ENCODE measurements around the gene PHACTR3. TPM values are rescaled to one million over a fixed set of nuclear protein-coding genes. Genes with fewer than 3 reads are reported as not detected.

PHACTR3 gene
- total and polyA plus RNA-seq, 2 donors (not counting 1 experiment from before 2014, with no cell fraction given) = not detected

DNA sequence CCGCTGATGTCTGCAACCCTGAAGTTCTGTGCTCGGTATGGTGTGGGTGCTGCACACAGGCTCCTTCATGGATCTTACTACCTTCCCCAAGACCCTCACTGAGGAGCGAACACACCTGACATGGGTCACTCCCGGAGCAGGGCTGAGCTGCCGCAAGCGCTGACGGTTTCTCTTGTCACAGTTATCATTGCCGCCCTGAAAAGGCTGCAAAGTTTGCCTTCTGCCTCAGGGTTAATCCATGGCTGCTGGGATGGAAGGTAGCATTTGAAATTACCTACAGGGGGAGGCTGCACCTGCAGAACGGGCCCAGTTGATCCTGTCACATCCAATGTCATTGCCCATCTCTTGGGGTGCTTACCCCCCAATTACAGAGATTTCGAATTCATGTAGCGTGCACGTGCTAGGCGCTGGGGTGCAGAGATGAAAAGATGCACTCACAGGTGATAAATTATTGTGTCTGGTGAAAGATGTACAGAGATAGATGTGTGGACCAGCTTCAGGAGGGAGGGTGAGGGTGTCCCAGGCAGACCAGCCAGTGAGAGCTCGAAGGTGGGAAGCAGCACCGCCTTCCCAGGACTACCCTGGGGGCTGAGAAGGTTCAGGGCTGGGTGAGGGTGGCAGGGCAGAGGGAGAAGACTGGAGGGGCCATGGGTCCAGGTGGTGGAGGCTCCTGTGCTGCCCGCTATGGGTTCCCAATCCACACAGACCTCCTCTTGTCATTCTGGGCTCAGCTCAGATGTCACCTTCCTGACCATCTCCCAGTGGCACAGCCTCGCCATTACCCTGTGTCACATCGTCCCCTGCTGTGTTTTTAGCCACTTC lies 209.0 kb downstream of the PHACTR3 start:
- Histone ChIP-seq H3K4me3 (replicated peaks in 1 of 4; ENCODE audit: control extremely low read depth in 1 of 4, insufficient read depth in 1 of 4, low read depth in 3 of 4, low read length in 4 of 4) (no peak overlapping the region), H3K9me3 (ENCODE audit: control insufficient read depth, insufficient read depth, low read depth, low read length) (no peaks in the 10 kb centered on the region), H3K36me3 (ENCODE audit: control insufficient read depth, insufficient read depth, low read length) (no peaks in the 10 kb centered on the region), H3K27me3 (ENCODE audit: control insufficient read depth, insufficient read depth, low read length) (no peaks in the 10 kb centered on the region), H3K9ac (ENCODE audit: insufficient read depth, low read length) (no peak overlapping the region), H3K4me1 (ENCODE audit: control insufficient read depth, extremely low read depth, insufficient read depth, low read length) (no peaks in the 10 kb centered on the region), H4K20me1 (ENCODE audit: control insufficient read depth, extremely low read depth, insufficient read depth, low read length) (no peaks in the 10 kb centered on the region), H2AFZ (ENCODE audit: low read length) (no peak overlapping the region), H3K4me2 (ENCODE audit: extremely low read depth, insufficient read depth, low read length) (no peak overlapping the region), H3K79me2 (ENCODE audit: control insufficient read depth, insufficient read depth, low read length) (no peaks in the 10 kb centered on the region), H3K27ac (ENCODE audit: insufficient read depth, low read length) (no peak overlapping the region)
- DNase-seq (ENCODE audit: low read depth in 2 of 2) = no peak
- no peak for TF ChIP-seq EZH2 (IDR thresholded peaks at IDR 0.05; ENCODE audit: low read length, missing control alignments)
- TF ChIP-seq, protein P1, sequence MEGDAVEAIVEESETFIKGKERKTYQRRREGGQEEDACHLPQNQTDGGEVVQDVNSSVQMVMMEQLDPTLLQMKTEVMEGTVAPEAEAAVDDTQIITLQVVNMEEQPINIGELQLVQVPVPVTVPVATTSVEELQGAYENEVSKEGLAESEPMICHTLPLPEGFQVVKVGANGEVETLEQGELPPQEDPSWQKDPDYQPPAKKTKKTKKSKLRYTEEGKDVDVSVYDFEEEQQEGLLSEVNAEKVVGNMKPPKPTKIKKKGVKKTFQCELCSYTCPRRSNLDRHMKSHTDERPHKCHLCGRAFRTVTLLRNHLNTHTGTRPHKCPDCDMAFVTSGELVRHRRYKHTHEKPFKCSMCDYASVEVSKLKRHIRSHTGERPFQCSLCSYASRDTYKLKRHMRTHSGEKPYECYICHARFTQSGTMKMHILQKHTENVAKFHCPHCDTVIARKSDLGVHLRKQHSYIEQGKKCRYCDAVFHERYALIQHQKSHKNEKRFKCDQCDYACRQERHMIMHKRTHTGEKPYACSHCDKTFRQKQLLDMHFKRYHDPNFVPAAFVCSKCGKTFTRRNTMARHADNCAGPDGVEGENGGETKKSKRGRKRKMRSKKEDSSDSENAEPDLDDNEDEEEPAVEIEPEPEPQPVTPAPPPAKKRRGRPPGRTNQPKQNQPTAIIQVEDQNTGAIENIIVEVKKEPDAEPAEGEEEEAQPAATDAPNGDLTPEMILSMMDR (conservative IDR thresholded peaks at IDR 0.05 in 1 of 2, IDR thresholded peaks at IDR 0.05 in 1 of 2; ENCODE audit: low read depth in 1 of 2, low read length in 2 of 2) = no peak

DNA sequence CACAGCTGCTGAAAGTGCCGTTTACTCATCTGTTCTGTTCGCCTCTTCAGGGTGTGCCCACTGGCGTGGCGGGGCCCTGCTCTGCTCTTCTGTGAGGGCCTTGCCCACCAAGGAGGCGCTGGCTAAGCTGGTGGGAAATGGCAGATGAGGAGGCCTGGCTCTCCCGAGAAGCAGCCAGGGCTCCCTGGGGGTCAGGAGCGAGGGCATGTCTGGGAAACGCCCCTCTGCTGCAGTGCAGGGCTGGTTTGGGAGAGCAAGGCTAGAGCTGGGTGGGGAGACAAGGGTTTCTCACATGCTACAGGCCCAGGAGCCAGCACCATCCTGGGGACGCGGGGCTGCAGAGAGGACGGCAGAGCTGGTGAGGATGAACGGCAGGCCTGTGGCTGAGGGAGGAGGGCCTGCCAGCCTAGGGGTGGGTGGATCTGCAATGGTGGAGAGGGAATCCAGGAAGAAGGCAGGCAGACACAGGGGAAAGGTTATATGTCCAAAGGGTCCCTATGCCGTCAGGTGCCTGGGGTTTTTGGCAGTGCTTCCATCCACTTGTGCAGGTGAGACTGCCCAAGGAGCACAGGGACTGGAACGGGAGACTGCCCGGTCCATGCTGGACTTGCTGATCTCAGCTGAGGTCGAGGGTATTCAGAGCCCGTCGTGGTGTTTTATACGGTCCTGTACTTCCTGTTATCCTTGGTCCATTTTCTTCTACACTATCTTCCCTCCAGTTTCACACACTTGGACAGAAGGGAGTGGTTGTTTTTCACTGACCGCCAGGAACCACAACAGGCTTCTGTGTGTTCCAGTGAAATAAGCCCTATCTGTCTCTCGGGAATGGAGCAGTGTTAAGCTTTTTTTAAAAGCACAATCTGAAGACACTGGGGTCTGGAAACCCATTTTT lies 209.9 kb downstream of the PHACTR3 start:
- no peaks in the 10 kb centered on the region for H3K4me1 ChIP-seq (ENCODE audit: control insufficient read depth, extremely low read depth, insufficient read depth, low read length)
- no peaks in the 10 kb centered on the region for H3K27me3 ChIP-seq (ENCODE audit: control insufficient read depth, insufficient read depth, low read length)
- no peaks in the 10 kb centered on the region for H3K9me3 ChIP-seq (ENCODE audit: control insufficient read depth, insufficient read depth, low read depth, low read length)
- TF ChIP-seq EZH2 (IDR thresholded peaks at IDR 0.05; ENCODE audit: low read length, missing control alignments) = no peak
- TF ChIP-seq, protein P1 (conservative IDR thresholded peaks at IDR 0.05 in 1 of 2, IDR thresholded peaks at IDR 0.05 in 1 of 2; ENCODE audit: low read depth in 1 of 2, low read length in 2 of 2) = no peak
- no peak overlapping the region for H3K9ac ChIP-seq (ENCODE audit: insufficient read depth, low read length)
- H4K20me1 ChIP-seq (ENCODE audit: control insufficient read depth, extremely low read depth, insufficient read depth, low read length) = no peaks in the 10 kb centered on the region
- no peaks in the 10 kb centered on the region for H3K79me2 ChIP-seq (ENCODE audit: control insufficient read depth, insufficient read depth, low read length)
- no peak overlapping the region for H3K27ac ChIP-seq (ENCODE audit: insufficient read depth, low read length)
- H3K4me2 ChIP-seq (ENCODE audit: extremely low read depth, insufficient read depth, low read length) = no peak overlapping the region
- no peak overlapping the region for H2AFZ ChIP-seq (ENCODE audit: low read length)
- no peak for DNase-seq (ENCODE audit: low read depth in 2 of 2)
- no peaks in the 10 kb centered on the region for H3K36me3 ChIP-seq (ENCODE audit: control insufficient read depth, insufficient read depth, low read length)
- H3K4me3 ChIP-seq (replicated peaks in 1 of 4; ENCODE audit: control extremely low read depth in 1 of 4, insufficient read depth in 1 of 4, low read depth in 3 of 4, low read length in 4 of 4) = no peak overlapping the region

DNA sequence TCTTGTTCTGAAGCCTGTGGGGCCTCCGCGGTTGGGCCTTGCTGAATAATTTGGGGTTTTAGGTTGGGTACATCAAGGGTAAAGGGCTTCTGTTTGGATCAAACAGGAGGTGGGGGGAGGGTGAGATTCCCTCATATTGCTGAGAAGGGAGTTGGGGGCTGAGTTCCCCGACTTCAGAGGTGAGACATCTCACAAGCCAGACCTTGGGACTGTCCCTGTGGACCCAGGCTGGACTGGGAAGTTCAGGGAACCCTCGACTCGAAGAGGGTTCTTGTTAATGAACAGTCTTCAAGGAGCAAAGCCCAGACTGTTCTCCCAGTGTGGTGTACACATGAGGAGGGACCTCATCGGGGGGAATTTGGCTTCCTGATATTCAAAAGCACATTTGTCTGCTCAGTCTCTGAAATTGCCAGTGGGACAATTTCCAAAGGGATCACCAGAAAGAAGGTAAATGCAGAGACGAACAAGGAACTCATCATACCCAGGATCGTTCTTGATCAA lies 210.6 kb downstream of the PHACTR3 start:
- no peak overlapping the region for H3K4me2 ChIP-seq (ENCODE audit: extremely low read depth, insufficient read depth, low read length)
- no peak for TF ChIP-seq EZH2 (IDR thresholded peaks at IDR 0.05; ENCODE audit: low read length, missing control alignments)
- TF ChIP-seq, protein P1 (conservative IDR thresholded peaks at IDR 0.05 in 1 of 2, IDR thresholded peaks at IDR 0.05 in 1 of 2; ENCODE audit: low read depth in 1 of 2, low read length in 2 of 2) = no peak
- no peak overlapping the region for H3K4me3 ChIP-seq (replicated peaks in 1 of 4; ENCODE audit: control extremely low read depth in 1 of 4, insufficient read depth in 1 of 4, low read depth in 3 of 4, low read length in 4 of 4)
- no peak overlapping the region for H2AFZ ChIP-seq (ENCODE audit: low read length)
- H3K9ac ChIP-seq (ENCODE audit: insufficient read depth, low read length) = no peak overlapping the region
- DNase-seq (ENCODE audit: low read depth in 2 of 2) = no peak
- H3K79me2 ChIP-seq (ENCODE audit: control insufficient read depth, insufficient read depth, low read length) = no peaks in the 10 kb centered on the region
- H3K36me3 ChIP-seq (ENCODE audit: control insufficient read depth, insufficient read depth, low read length) = no peaks in the 10 kb centered on the region
- H3K27ac ChIP-seq (ENCODE audit: insufficient read depth, low read length) = no peak overlapping the region
- H3K9me3 ChIP-seq (ENCODE audit: control insufficient read depth, insufficient read depth, low read depth, low read length) = no peaks in the 10 kb centered on the region
- H3K27me3 ChIP-seq (ENCODE audit: control insufficient read depth, insufficient read depth, low read length) = no peaks in the 10 kb centered on the region
- H4K20me1 ChIP-seq (ENCODE audit: control insufficient read depth, extremely low read depth, insufficient read depth, low read length) = no peaks in the 10 kb centered on the region
- H3K4me1 ChIP-seq (ENCODE audit: control insufficient read depth, extremely low read depth, insufficient read depth, low read length) = no peaks in the 10 kb centered on the region
